Tongue (tissue), 2 donors: ENCODE measurements around the gene CUZD1. TPM values are rescaled to one million over a fixed set of nuclear protein-coding genes. Genes with fewer than 3 reads are reported as not detected.
"Not testable (repeated sequence)": the region's sequence is repeated elsewhere in the genome, so short reads cannot be mapped to it uniquely, and the experiment has no call there.

ENCODE experiments used
- DNase-seq: peaks from one replicate; pipeline ENCODE4 v3.0.0-alpha.2; 2015
- total RNA-seq: library from RNA; depleted of rRNA; stranded (reverse); fragments of >200 nt; gene quantifications from one replicate; pipeline ENCODE4 v1.2.3, GENCODE V29; 2014

CUZD1 gene, protein sequence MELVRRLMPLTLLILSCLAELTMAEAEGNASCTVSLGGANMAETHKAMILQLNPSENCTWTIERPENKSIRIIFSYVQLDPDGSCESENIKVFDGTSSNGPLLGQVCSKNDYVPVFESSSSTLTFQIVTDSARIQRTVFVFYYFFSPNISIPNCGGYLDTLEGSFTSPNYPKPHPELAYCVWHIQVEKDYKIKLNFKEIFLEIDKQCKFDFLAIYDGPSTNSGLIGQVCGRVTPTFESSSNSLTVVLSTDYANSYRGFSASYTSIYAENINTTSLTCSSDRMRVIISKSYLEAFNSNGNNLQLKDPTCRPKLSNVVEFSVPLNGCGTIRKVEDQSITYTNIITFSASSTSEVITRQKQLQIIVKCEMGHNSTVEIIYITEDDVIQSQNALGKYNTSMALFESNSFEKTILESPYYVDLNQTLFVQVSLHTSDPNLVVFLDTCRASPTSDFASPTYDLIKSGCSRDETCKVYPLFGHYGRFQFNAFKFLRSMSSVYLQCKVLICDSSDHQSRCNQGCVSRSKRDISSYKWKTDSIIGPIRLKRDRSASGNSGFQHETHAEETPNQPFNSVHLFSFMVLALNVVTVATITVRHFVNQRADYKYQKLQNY
- total RNA-seq = 0.31 TPM

DNA sequence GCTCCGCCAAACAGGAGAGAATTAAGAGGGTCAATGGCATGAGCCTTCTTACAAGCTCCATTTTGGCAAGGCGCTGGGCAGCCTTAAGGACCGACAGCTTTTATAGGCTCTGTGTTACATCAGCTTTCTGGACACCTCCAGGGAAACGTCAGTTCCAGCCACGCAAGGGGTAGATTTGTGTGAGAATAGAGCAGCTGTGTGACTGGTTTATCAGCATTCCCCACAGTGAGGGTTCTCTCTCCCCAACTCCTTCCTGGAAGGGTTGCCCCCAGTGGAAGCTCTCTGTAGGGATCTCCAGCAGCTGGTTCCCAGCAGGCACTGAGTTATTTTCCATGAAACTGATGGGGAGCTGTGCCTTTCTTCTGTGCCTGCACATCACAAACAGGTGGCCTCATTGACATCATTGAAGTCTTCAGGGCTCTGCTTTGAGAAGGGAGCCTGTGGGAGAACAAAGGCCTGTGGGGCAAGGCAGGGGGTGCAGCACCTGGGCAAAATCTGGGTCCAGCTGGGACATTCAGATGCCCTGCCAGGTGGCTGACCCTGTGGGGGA, at the start of gene CUZD1:
Gene CUZD1, minus strand, starts transcription at position 75 of the 550 bp plus-strand sequence. Its CDS starts 14 bp downstream, at position 61.
- no peak for DNase-seq

DNA sequence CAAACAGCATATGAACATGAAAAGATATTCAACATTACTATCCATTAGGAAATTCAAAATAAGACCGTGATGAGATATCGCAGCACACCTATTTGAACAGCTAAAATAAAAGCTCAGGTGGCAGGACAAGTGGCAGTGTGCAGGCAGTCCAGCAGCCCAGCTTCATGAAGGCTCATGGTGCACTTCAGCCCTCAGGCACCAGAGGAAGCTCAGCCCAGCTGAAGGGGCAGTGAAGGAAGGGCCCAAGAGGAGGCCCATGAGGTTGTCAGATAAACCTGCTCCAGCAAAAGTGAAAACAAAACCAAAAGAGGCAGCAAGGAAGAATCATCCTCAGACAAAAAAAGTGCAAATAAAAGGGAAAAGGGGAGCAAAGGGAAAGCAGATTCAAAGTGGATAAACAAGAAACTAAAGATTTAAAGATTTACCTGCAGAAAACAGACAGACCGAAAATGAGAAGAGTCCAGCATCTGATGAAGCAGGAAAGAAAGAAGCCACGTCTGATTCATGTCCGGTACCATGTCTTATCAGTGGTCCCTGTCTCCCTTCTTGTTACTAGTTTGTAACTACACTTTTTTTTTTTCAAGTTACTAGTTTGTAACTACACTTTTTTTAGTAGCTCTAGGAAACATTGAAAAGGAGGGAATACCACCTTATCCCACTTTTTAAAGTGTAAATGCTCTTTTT, 48.7 kb upstream of the CUZD1 start:
- DNase-seq = no peak

DNA sequence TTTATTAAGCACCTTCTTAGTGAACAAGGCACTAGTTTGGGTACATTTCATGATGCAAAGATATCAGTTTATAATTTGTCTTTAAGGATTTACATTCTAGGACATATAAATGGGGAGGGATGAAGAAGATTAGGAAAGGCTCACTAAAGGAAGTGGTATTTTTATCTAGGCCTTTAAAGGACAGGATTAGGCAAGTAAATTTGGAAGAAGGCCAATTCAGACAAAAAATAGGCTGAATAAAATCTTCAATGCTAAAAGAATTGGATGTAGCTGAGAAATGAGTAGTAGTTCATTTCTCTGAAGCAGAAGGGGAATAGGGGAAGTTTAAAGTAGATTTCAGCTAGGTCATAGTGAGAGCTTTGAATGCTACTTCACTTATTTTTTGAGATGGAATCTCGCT, 38.5 kb upstream of the CUZD1 start:
- DNase-seq = no peak

DNA sequence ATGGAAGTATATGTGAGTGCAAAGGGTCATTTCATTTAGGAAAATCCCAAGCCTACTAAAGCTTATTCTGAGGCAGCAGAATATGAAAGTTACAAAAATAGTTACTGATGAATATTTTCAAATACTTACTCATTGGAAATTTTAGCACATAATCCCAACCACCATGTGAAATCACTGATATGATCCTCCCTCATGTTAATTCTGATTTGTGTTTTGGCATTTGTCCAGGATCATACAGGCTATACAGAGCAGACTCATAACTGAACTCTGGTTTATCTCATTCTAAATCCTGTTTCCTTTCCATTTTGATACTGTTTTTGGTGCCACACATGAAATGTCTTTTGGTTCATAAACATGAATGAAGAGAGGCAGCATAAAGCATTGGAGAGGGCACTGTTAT, 37.1 kb upstream of the CUZD1 start:
- DNase-seq = no peak

DNA sequence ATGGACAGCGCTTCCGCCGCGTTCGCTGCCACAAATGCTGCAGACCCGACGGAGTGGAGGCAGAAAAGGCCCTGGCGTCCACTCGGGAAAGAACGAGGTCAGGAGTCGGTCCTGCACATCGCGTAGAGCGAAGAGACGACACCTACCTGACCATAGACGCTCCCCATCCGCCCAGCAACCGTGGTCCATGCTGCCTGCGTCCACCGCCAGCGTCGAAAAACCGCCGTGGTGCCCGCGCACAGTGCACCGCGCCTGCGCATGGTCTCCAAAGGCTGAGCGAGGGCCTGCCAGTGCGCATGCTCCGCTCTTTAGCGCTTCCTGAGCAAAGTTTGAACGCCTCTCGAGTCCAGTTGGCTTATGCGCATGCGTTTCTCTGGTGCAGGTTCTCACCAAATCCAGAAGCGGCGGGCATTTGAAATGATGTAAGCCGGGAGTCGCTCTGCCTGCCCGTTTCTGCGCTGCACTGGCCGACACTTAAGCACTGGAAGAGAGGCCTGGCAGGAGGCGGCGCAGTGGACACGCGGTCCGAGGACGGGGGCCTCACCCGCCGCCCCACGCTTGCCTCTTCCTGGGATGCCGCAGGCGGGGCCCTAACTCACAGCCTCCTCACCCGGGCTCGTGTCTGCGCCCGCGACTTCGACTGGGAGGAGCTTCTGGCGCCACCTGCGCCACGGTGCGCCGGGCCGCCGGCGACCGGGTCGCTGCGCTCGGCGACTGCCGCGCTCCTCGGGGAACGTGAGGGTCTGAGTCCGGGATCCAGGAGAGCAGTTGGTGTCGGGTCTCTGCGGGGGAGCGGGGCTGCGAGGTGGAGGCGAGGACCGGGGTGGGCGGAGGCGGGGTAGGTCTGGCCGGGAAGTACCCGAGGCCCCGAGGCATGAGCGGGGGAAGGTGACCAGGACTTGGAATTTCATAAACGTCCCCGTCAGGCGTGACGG, 33.9 kb upstream of the CUZD1 start, which contains the start of gene FAM24B:
Gene FAM24B, minus strand, starts transcription at position 243 of the 935 bp plus-strand sequence. CDS start 29,066 bp downstream, outside the sequence.
- DNase-seq = peak; percentile 99

DNA sequence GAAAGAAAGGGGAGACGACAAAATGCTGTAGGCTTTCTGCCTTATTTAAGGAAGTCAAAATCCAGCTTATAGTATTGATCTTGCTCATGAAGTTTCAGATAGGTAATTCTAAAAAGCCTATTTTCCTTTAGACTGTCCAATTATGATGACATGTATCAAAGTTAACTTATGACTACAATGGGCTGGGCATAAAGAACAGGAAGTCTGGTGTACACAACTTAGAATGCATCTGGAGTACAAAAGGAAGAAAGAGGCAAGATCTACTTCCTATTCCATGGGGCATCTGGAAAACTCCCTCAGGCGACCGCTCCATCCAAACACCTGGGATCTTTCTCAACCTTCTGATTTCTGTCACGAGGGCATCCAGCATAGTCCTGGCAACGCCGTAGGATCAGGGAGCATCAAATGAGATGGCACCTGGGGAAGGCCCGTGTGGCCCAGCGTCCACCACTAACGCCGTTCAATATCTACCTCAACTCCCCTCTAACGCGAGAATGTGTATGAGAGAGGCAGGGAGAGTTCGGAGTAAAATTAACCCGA, 33.2 kb upstream of the CUZD1 start:
- peak; percentile 3 for DNase-seq

DNA sequence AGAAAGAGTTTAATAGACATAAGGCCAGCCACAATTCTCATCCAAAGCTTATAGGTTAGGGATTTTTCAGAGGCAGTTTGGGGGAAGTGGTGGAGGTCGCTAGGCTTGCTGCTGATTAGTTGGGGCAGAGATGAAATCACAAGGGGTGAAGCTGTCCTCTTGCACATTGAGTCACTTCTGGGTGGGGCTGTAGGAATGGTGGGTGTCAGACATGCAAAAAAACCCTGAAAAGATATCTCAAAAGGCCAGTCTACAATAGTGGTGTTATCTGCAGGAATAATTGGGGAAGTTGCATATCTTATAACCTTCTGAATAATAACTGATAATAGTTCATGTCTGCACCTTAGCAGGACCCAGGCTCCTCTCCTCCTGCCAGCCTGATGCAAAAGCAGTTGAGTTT, 31.6 kb upstream of the CUZD1 start:
- no peak for DNase-seq

DNA sequence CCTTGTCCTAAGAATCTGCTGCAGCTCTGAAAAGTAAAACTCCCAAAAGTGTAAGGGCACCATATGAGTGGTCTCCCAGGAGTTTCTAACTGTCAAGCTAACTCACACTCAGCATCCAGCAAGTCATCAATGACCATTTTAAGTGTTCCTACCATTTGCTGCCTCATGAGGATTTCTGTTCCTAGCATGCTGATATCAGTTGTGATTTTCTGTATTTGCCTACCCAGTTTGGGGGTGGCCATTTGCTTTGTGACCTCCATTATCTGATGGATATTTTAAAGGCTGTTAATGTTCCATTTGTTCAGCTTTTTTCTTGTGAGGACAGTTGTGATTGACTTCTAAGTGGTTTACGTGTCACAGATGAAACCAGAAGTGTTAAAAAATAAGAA, 30.8 kb upstream of the CUZD1 start:
- no peak for DNase-seq

DNA sequence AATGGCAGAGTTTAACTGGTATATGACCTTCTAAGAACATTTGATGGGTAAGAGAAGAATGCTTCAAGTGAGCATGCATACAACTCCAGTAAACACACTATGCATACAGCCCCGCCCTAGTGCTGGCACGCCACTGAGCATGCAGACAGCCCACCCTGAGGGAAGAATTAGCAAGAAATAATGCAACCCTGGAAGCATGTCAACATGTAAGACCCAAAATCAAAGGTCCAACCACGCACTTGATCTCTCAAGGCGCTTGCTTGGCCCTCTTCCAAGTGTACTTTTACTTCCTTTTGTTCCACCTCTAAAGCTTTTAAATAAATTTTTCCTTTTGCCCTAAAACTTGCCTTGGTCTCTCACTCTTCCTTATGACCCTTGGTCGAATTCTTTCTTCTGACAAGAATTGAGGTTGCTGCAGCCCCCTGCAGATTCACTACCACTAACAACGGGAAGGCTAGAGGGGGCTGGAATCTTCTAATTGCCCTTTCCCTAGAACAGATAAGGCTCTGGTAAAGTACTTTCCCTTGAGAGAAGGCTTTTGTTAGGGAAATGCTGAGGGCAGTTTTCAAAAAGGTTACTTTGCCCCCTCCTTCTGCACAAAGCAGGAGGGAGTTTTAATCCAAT, 30.3 kb upstream of the CUZD1 start:
- DNase-seq = no peak

DNA sequence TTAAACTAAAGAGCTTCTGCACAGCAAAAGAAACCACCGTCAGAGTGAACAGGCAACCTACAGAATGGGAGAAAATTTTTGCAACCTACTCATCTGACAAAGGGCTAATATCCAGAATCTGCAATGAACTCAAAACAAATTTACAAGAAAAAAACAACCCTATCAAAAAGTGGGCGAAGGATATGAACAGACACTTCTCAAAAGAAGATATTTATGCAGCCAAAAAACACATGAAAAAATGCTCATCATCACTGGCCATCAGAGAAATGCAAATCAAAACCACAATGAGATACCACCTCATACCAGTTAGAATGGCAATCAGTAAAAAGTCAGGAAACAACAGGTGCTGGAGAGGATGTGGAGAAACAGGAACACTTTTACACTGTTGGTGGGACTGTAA, 26.3 kb upstream of the CUZD1 start:
- DNase-seq = not testable (repeated sequence)

DNA sequence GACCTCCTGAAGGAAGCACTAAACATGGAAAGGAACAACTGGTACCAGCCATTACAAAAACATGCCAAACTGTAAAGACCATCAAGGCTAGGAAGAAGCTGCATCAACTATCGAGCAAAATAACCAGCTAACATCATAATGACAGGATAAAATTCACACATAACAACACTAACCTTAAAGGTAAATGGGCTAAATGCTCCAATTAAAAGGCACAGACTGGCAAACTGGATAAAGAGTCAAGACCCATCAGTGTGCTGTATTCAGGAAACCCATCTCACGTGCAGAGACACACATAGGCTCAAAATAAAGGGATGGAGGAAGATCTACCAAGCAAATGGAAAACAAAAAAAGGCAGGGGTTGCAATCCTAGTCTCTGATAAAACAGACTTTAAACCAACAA, 23.1 kb upstream of the CUZD1 start:
- DNase-seq = not testable (repeated sequence)

DNA sequence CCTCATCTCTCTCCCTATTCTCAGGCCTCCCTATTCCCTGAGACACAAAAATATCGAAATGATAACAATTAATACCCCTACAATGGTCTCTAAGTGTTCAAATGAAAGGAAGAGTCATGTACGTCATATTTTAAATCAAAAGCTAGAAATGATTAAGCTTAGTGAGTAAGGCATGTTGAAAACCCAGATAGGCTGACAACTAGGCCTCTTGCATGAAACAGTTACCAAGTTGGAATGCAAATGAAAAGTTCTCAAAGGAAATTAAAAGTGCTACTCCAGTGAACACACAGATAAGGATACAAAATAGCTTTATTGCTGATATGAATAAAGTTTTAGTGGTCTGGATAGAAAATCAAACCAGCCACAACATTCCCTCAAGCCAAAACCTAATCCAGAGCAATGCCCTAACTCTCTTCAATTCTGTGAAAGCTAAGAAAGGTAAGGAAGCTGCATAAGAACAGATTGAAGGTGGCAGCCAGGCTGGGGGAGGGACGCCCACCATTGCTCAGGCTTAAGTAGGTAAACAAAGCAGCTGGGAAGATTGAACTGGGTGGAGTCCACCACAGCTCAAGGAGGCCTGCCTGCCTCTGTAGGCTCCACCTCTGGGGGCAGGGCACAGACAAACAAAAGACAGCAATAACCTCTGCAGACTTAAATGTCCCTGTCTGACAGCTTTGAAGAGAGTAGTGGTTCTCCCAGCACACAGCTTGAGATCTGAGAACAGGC, 21.3 kb upstream of the CUZD1 start:
- not testable (repeated sequence) for DNase-seq

DNA sequence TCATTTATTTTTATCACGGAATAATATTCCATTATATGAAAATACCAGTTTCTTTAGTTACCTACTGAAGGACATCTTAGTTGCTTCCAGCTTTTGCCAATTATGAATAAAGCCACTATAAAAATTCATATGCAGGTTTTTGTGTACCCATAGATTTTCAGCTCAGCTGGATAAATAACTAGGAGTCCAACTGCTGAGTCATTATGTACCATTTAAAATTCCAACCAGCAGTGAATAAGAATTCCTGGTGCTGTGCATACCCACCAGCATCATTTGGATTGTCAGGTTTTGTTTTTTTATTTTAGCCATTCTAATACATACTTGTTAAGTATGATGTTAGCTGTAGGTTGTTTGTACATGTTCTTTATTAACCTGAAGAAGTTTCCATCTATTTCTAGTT, 19.2 kb upstream of the CUZD1 start:
- DNase-seq = no peak

DNA sequence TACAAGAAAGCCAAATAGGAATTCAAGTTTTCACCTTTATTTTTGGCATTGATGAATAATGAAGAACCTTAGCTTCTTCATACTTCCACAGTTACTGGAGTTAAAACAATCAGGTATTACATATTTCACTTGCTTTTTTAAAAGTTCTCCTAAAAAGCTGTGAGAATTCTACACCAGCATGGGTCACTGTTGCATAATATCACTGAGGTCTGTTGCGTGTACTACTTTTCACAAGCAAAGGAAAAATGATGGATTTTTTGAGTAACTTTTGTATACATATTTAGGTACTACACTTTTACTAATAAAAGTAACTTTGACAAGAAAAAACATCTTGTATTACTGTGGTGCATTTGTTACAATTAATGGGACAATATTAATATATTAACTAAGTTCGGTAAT, 18.5 kb upstream of the CUZD1 start:
- DNase-seq = no peak

DNA sequence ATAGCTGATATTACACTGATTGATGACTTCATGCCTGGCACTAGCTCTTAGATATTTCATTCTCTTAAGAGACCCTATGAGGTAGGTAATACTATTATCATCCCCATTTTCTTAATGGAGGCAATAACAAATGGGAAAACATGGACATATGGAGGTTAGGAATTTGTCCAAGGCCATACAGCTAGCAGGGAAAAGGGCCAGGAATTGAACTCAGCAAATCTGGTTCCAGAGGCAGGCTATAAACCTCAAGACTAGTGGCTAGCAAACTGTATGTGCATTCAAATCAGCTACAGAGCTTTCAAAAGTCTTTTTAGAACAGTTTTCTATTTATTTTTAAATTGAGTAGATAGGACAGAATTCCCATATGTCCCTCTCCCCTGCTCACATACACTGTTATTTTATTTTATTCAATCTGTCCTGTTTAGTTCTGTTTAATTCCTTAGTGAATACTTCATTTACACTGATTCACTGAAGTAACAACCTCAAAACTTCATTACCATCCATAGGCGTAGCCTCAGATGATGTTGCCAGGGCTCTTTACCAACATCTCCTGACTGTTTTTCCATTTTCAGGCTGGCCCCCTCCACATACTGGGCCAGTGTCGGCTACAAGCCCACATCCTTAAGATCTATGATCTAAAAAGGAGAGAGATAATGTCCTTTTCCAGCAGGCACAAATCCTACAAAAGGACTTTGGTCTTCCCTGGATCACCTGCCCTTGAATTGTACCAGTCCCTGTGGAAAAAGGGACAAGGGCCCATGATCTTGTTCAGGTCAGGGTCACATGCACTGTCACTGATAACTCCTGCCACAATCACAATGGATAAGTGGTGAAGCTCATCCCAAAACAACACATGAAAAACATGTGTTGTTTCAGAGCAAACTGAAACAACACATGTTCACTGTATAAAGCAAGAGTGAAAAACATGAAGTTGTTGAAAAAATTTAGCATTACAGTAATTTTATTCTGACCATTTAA, 17.8 kb upstream of the CUZD1 start:
- DNase-seq = no peak

DNA sequence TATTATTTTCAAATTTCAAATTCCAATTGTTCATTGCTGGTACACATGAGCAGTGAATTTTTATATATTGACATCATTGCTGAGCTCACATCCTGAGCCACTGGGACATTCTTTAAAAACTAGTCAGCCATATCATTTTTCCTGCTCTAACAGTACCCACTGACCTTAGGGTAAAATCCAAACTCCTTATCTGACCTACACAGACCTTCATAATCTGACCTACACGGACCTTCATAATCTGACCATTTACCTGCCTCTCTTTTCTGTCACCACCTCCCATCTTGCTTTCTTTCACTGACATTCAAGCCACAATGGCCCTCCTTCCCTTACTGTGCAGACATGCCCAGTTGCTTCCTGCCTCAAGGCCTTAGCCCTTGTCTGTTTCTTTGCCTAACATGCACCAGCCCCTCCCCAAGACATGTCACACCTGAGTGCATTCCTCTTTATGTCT, 16.1 kb upstream of the CUZD1 start:
- no peak for DNase-seq

DNA sequence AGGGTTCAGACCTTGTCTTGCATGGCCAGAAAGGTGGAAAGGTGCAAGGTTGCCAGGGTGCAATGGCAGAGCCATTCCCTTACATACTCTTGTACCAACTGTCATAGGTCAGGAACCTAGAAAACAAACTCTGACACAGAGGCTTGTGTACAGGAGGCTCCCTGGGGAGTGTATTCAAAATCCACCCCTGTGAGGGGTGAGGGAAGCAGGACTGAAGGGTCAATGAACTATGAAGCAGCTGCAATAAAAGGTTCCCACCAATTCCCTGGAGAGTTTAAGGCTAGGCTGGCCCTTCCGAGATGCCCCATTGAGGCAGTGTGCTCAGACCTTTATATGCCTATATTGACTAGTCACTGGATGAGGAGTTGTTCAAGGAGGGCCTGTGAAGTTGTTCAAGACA, 13.9 kb upstream of the CUZD1 start:
- DNase-seq = no peak

DNA sequence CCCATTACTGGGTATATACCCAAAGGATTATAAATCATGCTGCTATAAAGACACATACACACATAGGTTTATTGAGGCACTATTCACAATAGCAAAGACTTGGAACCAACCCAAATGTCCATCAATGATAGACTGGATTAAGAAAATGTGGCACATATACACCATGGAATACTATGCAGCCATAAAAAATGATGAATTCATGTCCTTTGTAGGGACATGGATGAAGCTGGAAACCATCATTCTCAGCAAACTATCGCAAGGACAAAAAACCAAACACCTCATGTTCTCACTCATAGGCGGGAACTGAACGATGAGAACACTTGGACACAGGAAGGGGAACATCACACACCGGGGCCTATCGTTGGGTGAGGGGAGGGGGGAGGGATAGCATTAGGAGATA, 12.4 kb upstream of the CUZD1 start:
- DNase-seq = not testable (repeated sequence)

DNA sequence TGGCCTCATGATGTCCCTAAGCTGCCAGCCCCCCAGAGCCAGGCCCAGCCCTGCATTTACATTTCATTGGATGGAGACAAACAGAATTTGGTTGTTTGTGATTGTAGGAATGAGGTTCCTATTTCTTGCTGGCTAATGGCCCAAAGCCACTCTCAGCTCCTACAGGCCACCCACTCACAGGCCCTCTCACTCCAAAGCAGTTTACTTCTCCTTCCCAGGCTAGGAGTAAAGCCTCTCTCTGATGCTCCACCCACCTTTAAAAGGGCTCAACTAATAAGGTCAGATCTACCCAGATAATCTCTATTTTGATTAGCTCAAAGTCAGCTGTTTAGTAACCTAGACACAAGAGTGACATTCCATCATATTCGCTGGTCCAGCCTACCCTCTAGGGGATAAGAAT, 11.2 kb upstream of the CUZD1 start:
- DNase-seq = no peak
